Measurements from ENCODE around the gene NID2.
A peak's percentile ranks its signal among the peaks of the same experiment; 100 is the strongest.

Gene NID2

DNA sequence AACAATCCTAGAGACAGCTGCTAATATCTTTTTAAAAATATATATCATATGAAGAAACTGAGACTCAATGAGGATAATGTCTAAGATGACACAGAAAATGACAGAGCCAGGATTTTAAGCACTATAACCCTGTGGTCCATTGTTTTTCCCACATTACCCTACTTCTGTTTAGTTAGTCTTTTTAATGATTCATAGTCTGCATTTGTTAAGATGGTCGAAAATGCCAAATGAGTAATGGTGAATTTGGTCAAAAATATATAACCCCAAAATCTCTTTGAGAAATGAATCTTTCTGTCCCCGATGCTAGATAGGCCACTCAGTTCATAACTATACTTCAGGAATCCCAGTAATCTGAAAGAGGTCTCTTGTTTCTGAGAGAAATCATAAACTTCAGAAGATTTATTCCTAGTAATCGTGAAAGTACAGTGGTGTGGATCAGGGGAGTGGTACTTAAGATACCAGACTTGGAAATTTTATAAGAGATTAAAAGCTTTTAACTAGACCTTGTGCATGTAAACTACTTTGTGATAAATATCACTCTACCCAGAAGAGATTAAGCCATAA is 68.8 kb downstream of the NID2 start:
- no peak for DNase-seq (ENCODE audit: extremely low read depth, low read depth)
- no peak overlapping the region for H3K4me3 ChIP-seq (replicated peaks; ENCODE audit: low read depth, low read length)
- TF ChIP-seq, protein P1, sequence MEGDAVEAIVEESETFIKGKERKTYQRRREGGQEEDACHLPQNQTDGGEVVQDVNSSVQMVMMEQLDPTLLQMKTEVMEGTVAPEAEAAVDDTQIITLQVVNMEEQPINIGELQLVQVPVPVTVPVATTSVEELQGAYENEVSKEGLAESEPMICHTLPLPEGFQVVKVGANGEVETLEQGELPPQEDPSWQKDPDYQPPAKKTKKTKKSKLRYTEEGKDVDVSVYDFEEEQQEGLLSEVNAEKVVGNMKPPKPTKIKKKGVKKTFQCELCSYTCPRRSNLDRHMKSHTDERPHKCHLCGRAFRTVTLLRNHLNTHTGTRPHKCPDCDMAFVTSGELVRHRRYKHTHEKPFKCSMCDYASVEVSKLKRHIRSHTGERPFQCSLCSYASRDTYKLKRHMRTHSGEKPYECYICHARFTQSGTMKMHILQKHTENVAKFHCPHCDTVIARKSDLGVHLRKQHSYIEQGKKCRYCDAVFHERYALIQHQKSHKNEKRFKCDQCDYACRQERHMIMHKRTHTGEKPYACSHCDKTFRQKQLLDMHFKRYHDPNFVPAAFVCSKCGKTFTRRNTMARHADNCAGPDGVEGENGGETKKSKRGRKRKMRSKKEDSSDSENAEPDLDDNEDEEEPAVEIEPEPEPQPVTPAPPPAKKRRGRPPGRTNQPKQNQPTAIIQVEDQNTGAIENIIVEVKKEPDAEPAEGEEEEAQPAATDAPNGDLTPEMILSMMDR (IDR thresholded peaks at IDR 0.05; ENCODE audit: low read depth, low read length, missing control alignments) = no peak

GRCh38 chr14:51999084-51999483 is 69.8 kb downstream of the NID2 start:
- H3K4me3 ChIP-seq (replicated peaks; ENCODE audit: low read depth, low read length) = no peak overlapping the region
- DNase-seq (ENCODE audit: extremely low read depth, low read depth) = no peak
- TF ChIP-seq, protein P1 (IDR thresholded peaks at IDR 0.05; ENCODE audit: low read depth, low read length, missing control alignments) = no peak

GRCh38 chr14:51998348-51998747 is 70.5 kb downstream of the NID2 start:
- no peak overlapping the region for H3K4me3 ChIP-seq (replicated peaks; ENCODE audit: low read depth, low read length)
- DNase-seq (ENCODE audit: extremely low read depth, low read depth) = no peak
- TF ChIP-seq, protein P1 (IDR thresholded peaks at IDR 0.05; ENCODE audit: low read depth, low read length, missing control alignments) = no peak

DNA sequence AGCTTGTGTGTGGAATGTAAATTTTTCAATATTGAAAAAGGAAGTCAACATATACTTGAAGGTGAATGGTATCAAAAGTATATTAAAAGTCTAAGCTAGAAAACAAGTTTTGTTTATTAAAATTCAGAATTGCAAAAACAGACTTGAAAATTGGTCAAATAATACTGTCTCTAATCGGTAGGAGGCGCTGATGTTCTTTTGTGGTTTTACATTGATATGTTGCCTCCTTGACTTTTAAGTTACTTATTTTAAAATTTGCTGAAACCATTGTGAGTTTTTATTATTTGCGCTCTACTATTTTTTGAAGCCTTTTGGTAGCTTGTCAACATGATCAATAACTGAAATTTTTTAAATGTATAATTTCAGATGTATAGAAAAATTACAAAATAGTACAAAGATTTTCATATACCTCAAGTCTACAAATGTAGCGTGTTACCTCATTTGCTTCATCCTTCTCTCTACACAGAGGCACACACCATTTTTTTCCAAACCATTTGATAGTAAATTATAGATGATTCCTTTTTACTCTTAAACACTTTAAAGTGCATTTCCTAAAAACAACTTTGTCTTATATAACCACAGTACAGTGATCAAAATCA is 72.6 kb downstream of the NID2 start:
- H3K4me3 ChIP-seq (replicated peaks; ENCODE audit: low read depth, low read length) = no peak overlapping the region
- TF ChIP-seq, protein P1 (IDR thresholded peaks at IDR 0.05; ENCODE audit: low read depth, low read length, missing control alignments) = peak; percentile 46
- DNase-seq (ENCODE audit: extremely low read depth, low read depth) = no peak

DNA sequence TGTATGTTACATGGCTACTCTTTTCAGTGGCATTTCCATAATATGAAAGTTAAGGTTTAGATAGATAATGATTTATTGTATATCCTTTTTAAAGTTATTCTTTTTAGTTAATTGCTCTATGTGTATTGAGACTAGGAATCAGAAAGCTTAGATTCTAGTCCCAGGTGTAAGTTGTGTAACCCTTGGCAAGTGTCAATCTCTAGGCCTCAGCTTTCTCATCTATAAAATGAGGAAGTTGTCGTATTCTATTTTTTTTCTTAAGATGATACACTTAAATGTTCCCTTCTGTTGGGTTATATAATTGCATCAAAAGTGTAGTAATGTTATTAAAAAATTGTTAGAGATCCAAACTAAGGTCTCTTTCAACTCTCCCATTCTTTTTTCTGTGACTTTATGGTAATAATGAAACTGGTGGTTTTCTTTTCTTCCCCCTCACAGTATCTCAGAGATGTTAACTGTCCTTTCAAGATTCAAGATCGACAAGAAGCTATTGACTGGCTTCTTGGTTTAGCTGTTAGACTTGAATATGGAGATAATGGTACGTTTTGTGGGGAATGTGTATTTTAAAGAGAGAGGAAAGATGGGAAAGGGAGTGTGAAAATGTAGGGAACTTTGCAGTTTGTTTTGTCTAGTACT is 75.5 kb downstream of the NID2 start:
- no peak for DNase-seq (ENCODE audit: extremely low read depth, low read depth)
- TF ChIP-seq, protein P1 (IDR thresholded peaks at IDR 0.05; ENCODE audit: low read depth, low read length, missing control alignments) = no peak
- H3K4me3 ChIP-seq (replicated peaks; ENCODE audit: low read depth, low read length) = no peak overlapping the region

- TF ChIP-seq, protein P1 (IDR thresholded peaks at IDR 0.05; ENCODE audit: low read depth, low read length, missing control alignments) = no peak
- DNase-seq (ENCODE audit: extremely low read depth, low read depth) = no peak
- peak overlapping the region; percentile 98 for H3K4me3 ChIP-seq (replicated peaks; ENCODE audit: low read depth, low read length)
These were observed 78.4 kb downstream of the NID2 start for GRCh38 chr14:51990488-51990887.
